HepG2 (cell line): ENCODE measurements around the gene PPP1R1B. TPM values are rescaled to one million over a fixed set of nuclear protein-coding genes. Genes with fewer than 3 reads are reported as not detected.

Experiments
- DNMT3B ChIP-seq: conservative IDR thresholded peaks from 2 replicates; pipeline ENCODE4 v1.6.1; 2016; ENCODE audit warnings: missing biosample characterization, control low read depth
- ETS1 ChIP-seq: sonication (generic); formaldehyde crosslinking; IDR thresholded peaks from 2 replicates; pipeline ENCODE4 v1.4.0; 2020; ENCODE audit warnings: missing genetic modification reagents
- FOXO4 ChIP-seq: sonication (generic); formaldehyde crosslinking; conservative IDR thresholded peaks from 2 replicates; pipeline ENCODE4 v1.8.1; 2023; ENCODE audit warnings: missing genetic modification reagents
- GATA4 ChIP-seq: sonication (generic); IDR thresholded peaks from 2 replicates; pipeline ENCODE4 v1.6.1; 2016; ENCODE audit warnings: antibody characterized with exemption, low read depth, borderline replicate concordance
- GATAD2A ChIP-seq: IDR thresholded peaks from 2 replicates; pipeline ENCODE4 v1.6.1; 2016
- GLMP ChIP-seq: sonication (generic); formaldehyde crosslinking; IDR thresholded peaks from 2 replicates; pipeline ENCODE4 v1.9.0; 2021; ENCODE audit warnings: missing genetic modification reagents, mild to moderate bottlenecking, borderline replicate concordance
- HBP1 ChIP-seq: IDR thresholded peaks from 2 replicates; pipeline ENCODE4 v1.6.1; 2016; ENCODE audit warnings: low read depth, control low read depth
- HNRNPLL ChIP-seq: fragments of 200-400 bp; formaldehyde crosslinking; IDR thresholded peaks from 2 replicates; pipeline ENCODE4 v1.6.1; 2017; ENCODE audit warnings: mild to moderate bottlenecking, low read depth, low read length; ENCODE audit not compliant: poor library complexity, severe bottlenecking
- KAT2B ChIP-seq: fragments of 150-350 bp; IDR thresholded peaks from 2 replicates; pipeline ENCODE4 v1.6.1; 2014; ENCODE audit warnings: low read depth, low read length, borderline replicate concordance
- NCOA5 ChIP-seq: sonication (generic); formaldehyde crosslinking; IDR thresholded peaks from 2 replicates; pipeline ENCODE4 v1.4.0; 2020; ENCODE audit warnings: missing genetic modification reagents
- SIX4 ChIP-seq: sonication (generic); formaldehyde crosslinking; IDR thresholded peaks from 2 replicates; pipeline ENCODE4 v1.4.0; 2020; ENCODE audit warnings: missing genetic modification reagents
- SOX6 ChIP-seq, 2 experiments: fragments of 450-650 bp in 1 of 2; sonication (generic) in 1 of 2; formaldehyde crosslinking in 1 of 2; IDR thresholded peaks; 2 replicates each; pipeline versions ENCODE4 v1.4.0 to v1.6.1; 2017 to 2020; ENCODE audit warnings: antibody characterized with exemption in 1 of 2, mild to moderate bottlenecking in 1 of 2, missing genetic modification reagents in 1 of 2
- SRF ChIP-seq: IDR thresholded peaks from 2 replicates; pipeline ENCODE4 v1.6.1; 2011; ENCODE audit warnings: mild to moderate bottlenecking, low read depth, low read length, moderate library complexity
- ZBTB20 ChIP-seq: sonication (generic); formaldehyde crosslinking; IDR thresholded peaks from 2 replicates; pipeline ENCODE4 v1.8.1; 2023; ENCODE audit warnings: missing genetic modification reagents, low read depth, mild to moderate bottlenecking, borderline replicate concordance
- ZBTB39 ChIP-seq: sonication (generic); formaldehyde crosslinking; IDR thresholded peaks from 2 replicates; pipeline ENCODE4 v1.5.0; 2020; ENCODE audit warnings: missing genetic modification reagents
- ZNF317 ChIP-seq: sonication (generic); formaldehyde crosslinking; IDR thresholded peaks from 2 replicates; pipeline ENCODE4 v1.5.0; 2020; ENCODE audit warnings: mild to moderate bottlenecking, missing genetic modification reagents
- ZNF496 ChIP-seq: sonication (generic); formaldehyde crosslinking; IDR thresholded peaks from 2 replicates; pipeline ENCODE4 v1.8.1; 2023; ENCODE audit warnings: mild to moderate bottlenecking, moderate library complexity, missing genetic modification reagents; ENCODE audit not compliant: insufficient replicate concordance
- ZNF770 ChIP-seq: sonication (generic); formaldehyde crosslinking; IDR thresholded peaks from 2 replicates; pipeline ENCODE4 v1.5.0; 2020; ENCODE audit warnings: mild to moderate bottlenecking, missing genetic modification reagents
- polyA plus RNA-seq, 8 experiments: library from polyadenylated mRNA; depleted of rRNA in 3 of 8; stranded (reverse) in 7 of 8; unstranded in 1 of 8; fragments of >200 nt; fragmentation: Illumina TruSeq in 4 of 8; extraction: Trizol in 4 of 8; gene quantifications; 2 replicates each; pipeline versions ENCODE4 v1.2.1 to v1.2.3, GENCODE V29; 2011 to 2016; ENCODE audit warnings: low read depth in 4 of 8, missing spikeins in 1 of 8, mixed read lengths in 1 of 8; ENCODE audit not compliant: insufficient read depth in 1 of 8
- total RNA-seq, 5 experiments: library from RNA; depleted of rRNA; stranded (reverse); fragments of >200 nt; fragmentation: Illumina TruSeq; extraction: Trizol; gene quantifications; 2 replicates each; pipeline ENCODE4 v1.2.3, GENCODE V29; 2016; ENCODE audit warnings: low read depth in 1 of 5

PPP1R1B gene
- total and polyA plus RNA-seq, 2 of the 13 experiments (the other 11 are each of a cell fraction or from before 2014, with no cell fraction given), result 0.08 TPM; not detected in 1

- TF ChIP-seq ZBTB39, result peak; percentile 25; the same call in 1 of the 2 replicates
- no peak for TF ChIP-seq ZNF770 (CRISPR knock-in tag)
- peak; percentile 47 for TF ChIP-seq HNRNPLL
- TF ChIP-seq KAT2B, result no peak
- TF ChIP-seq GATA4, result no peak
- TF ChIP-seq ZBTB20 (CRISPR knock-in tag), result 0 out of 2 replicates have a peak, but pooled peaks have one; percentile 30
- no peak for TF ChIP-seq DNMT3B (CRISPR knock-in tag)
- TF ChIP-seq FOXO4 (CRISPR knock-in tag), result no peak
- TF ChIP-seq SOX6 (IDR thresholded peaks at IDR 0.05), result no peak
- TF ChIP-seq SOX6 (CRISPR knock-in tag; IDR thresholded peaks at IDR 0.05), result peak; percentile 75
- no peak; the same call in 1 of the 2 replicates for TF ChIP-seq HBP1 (CRISPR knock-in tag)
- no peak for TF ChIP-seq NCOA5 (CRISPR knock-in tag)
- no peak for TF ChIP-seq GLMP (CRISPR knock-in tag)
- TF ChIP-seq SIX4 (CRISPR knock-in tag), result no peak
- peak; percentile 87 for TF ChIP-seq GATAD2A (CRISPR knock-in tag)
- no peak for TF ChIP-seq SRF
- no peak for TF ChIP-seq ETS1 (CRISPR knock-in tag)
- no peak for TF ChIP-seq ZNF496 (CRISPR knock-in tag)
- TF ChIP-seq ZNF317 (CRISPR knock-in tag), result peak; percentile 63; the same call in 1 of the 2 replicates
Measured at GRCh38 chr17:39674702-39675389, 48.1 kb downstream of the PPP1R1B start (continued).
